Measurements from ENCODE around the gene PID1.

- TF ChIP-seq CTCF (IDR thresholded peaks at IDR 0.05) (peak in 2 of 6 experiments; percentile 9 to 17), POLR2A (IDR thresholded peaks at IDR 0.05) (no peak)
Observed at GRCh38 chr2:229267080-229267479, 4.0 kb downstream of the PID1 start.
